Muscle of back (tissue), 11 donors: ENCODE data around the gene MBD4. TPM values are rescaled to one million over a fixed set of nuclear protein-coding genes. Genes with fewer than 3 reads are reported as not detected.
"Not testable (repeated sequence)": the region's sequence is repeated elsewhere in the genome, so short reads cannot be mapped to it uniquely, and the experiment has no call there.

Experiments
- DNase-seq, 3 donors: peaks; one replicate each; pipeline versions ENCODE4 v3.0.0 to v3.0.0-alpha.2; 2013
- polyA plus RNA-seq, 10 donors: library from polyadenylated mRNA; unstranded; fragments of 120-200 nt; gene quantifications; one replicate each; pipeline ENCODE4 v1.2.1, GENCODE V29; 2013; ENCODE audit not compliant: insufficient read length in 10 of 10

Gene MBD4
- polyA plus RNA-seq, 10 donors: 22.6 to 30.5 (median 27.6) TPM

DNA sequence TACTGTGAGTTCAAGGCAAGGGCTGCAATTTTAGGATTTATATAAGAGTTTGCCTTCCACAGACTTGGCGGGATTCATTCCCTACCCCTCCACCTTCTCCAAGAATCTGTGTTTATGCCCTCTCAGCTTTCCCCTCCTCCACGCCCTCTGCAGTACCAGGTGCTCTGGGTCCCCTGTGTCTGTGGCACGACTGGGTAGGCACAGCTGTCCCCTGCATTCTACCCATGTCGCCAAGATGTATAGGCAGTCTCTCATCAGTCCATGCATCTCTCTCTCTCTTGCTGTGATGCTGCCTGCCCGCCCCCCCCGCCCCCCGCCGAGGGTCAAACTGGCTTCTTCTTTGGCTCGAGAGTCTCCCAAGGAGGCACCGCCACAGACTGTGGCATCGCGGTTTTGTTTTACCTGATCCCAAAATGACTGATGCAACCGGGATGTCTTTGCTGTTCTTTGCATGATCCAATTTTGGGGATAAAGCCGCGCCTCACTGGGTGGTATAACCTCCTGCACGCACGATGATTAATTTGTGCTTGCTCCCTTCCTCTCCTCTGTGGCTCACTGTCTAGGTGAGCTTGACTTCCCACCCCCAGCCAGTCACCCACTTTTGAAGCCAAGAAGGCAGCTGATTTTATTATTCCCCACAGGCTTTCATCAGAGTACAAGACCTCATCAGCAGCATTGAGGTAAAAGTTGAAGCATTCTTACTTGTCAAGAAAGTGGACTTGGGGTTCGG lies 55.0 kb downstream of the MBD4 start:
- DNase-seq: no peak

DNA sequence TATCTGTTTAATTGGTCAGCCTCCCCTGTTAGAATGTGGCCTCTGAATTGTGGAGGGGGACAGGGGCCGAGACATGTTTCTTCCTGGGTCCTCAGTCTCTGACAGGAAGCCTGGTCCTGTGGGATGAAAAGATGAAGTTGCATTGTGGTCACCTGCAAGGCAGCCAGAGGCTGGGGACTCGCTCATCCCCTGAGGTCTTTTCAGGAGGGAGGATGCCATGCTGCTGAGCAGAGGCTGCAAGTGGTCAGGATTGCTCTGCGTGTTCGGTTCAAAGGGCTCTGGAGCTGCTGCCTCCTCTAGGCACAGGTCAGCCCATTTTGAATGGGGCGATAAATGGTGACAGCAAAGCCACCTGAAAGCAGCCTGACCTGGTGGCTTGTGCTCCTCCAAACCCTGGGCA lies 55.6 kb downstream of the MBD4 start:
- DNase-seq: not testable (repeated sequence)

DNA sequence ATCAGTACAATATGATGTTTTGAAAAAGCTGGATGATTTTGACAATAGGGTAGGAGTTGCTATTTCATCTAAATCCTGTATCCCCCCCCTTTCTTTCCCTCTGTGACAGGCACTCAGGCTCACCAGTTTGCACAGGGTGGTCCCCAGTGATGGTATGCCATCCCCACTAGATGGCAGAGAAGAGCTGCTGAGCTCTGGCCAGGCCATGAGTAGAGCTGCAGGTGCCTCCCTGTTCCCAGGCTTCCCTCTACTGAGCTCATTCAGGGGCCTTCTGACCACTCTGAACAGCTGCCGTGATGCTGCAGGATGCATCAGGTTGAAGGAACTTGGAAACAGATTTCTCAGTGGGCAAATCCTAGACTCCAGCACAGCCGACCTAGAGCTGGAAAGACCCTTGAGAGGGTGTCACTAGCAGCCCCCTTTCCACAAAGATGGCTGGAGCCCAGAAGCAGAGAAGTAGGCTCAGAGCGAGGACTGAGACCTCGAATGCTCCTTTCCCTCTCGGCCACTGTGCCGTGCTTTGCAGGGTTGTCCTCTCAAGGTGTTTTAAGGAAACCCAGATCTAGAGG lies 56.4 kb downstream of the MBD4 start:
- DNase-seq: peak; percentile 33 to 71 (median 52)

DNA sequence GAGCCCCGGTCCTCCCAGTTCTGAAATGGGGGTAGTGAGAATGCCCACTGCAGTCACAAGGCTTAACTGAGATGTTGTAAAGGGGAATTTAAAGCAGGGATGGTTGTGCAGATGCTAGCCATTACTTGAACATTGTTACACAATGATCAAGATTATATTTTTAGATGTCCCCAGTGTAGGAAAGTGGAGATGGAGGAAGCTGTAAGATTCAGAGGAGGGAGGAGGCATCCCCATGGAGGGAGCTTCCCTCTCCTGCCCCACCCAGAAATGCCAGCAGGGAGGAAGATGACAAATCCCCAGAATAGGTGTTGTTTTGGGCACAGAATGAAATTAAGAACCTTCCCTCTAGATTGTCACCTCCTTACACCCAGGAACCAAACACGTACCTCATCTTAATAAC lies 57.4 kb downstream of the MBD4 start:
- no peak for DNase-seq

Other genes starting within 250 kb of the MBD4 start
- 100 to 1,000 TPM; 103 to 143 (median 112) TPM for gene COPG1, start 190.3 kb downstream of the MBD4 start, polyA plus RNA-seq
- gene HMCES, start 161.1 kb downstream of the MBD4 start, polyA plus RNA-seq: 10 to 100 TPM; 20.5 to 28.9 (median 24.2) TPM
- gene EFCAB12, start 11.3 kb downstream of the MBD4 start, polyA plus RNA-seq: under 1 TPM; 0.07 to 0.59 (median 0.13) TPM
- gene IFT122, start 276 bp upstream of the MBD4 start, polyA plus RNA-seq: 10 to 100 TPM; 19.7 to 45.8 (median 31.7) TPM
- under 1 TPM in 3 of 10 donors, not detected in 7; 0.04 to 0.14 (median 0.10) TPM for gene RHO, start 88.7 kb upstream of the MBD4 start, polyA plus RNA-seq
- not detected for gene H1-8, start 103.2 kb upstream of the MBD4 start, polyA plus RNA-seq
- 100 to 1,000 TPM; 104 to 166 (median 120) TPM for gene PLXND1, start 166.7 kb upstream of the MBD4 start, polyA plus RNA-seq